K562 (cell line): ENCODE results near the gene MAPK13. TPM values are rescaled to one million over a fixed set of nuclear protein-coding genes. Genes with fewer than 3 reads are reported as not detected.
A peak's percentile ranks its signal among the peaks of the same experiment; 100 is the strongest.

Source experiments
- AFF1 ChIP-seq, 2 experiments: fragments of 450-650 bp; IDR thresholded peaks; 2 replicates each; pipeline ENCODE4 v1.6.1; 2018; ENCODE audit warnings: mild to moderate bottlenecking in 2 of 2, low read depth in 1 of 2; ENCODE audit not compliant: partially characterized antibody in 2 of 2
- CHD2 ChIP-seq: IDR thresholded peaks from 2 replicates; pipeline ENCODE4 v1.6.1; 2011; ENCODE audit warnings: low read depth, low read length
- CREBBP ChIP-seq: IDR thresholded peaks from one replicate; pipeline ENCODE4 v1.6.1; 2012; ENCODE audit warnings: low read depth, mild to moderate bottlenecking, control low read depth, inconsistent platforms, low read length
- E2F4 ChIP-seq: sonication (generic); formaldehyde crosslinking; IDR thresholded peaks from 2 replicates; pipeline ENCODE4 v1.8.0; 2022; ENCODE audit warnings: mild to moderate bottlenecking, low read depth, missing genetic modification reagents
- GABPB2 ChIP-seq: fragments of 250-450 bp; sonication (Bioruptor Pico); conservative IDR thresholded peaks from 2 replicates; pipeline ENCODE4 v1.5.1; 2021; ENCODE audit warnings: mild to moderate bottlenecking
- GATAD2B ChIP-seq: fragments of 450-650 bp; IDR thresholded peaks from 2 replicates; pipeline ENCODE4 v1.6.1; 2017; ENCODE audit warnings: mild to moderate bottlenecking, borderline replicate concordance
- HDGF ChIP-seq: fragments of 450-650 bp; IDR thresholded peaks from 2 replicates; pipeline ENCODE4 v1.6.1; 2016
- HIVEP1 ChIP-seq: fragments of 250-450 bp; sonication (Bioruptor Pico); IDR thresholded peaks from 2 replicates; pipeline ENCODE4 v1.4.0; 2020; ENCODE audit warnings: mild to moderate bottlenecking
- ILF3 ChIP-seq: fragments of 450-650 bp; IDR thresholded peaks from 2 replicates; pipeline ENCODE4 v1.6.1; 2018; ENCODE audit warnings: antibody characterized with exemption, mild to moderate bottlenecking, moderate library complexity, borderline replicate concordance
- KDM1A ChIP-seq, 2 experiments: fragments of 450-650 bp; IDR thresholded peaks; 2 replicates each; pipeline ENCODE4 v1.6.1; 2016; ENCODE audit warnings: mild to moderate bottlenecking in 2 of 2
- NFYB ChIP-seq: IDR thresholded peaks from 2 replicates; pipeline ENCODE4 v1.6.1; 2011; ENCODE audit warnings: mild to moderate bottlenecking, moderate library complexity; ENCODE audit not compliant: insufficient read length; ENCODE audit errors: extremely low read depth
- NR2C1 ChIP-seq, 2 experiments: fragments of 450-650 bp; IDR thresholded peaks; 2 replicates each; pipeline ENCODE4 v1.6.1; 2017; ENCODE audit warnings: mild to moderate bottlenecking in 2 of 2, antibody characterized with exemption in 1 of 2, inconsistent platforms in 1 of 2, missing compliant biosample characterization in 1 of 2, missing genetic modification characterization in 1 of 2
- RHOXF2B ChIP-seq: fragments of 250-450 bp; sonication (Bioruptor Pico); conservative IDR thresholded peaks from 2 replicates; pipeline ENCODE4 v1.5.1; 2021
- SAFB ChIP-seq: fragments of 200-400 bp; formaldehyde crosslinking; IDR thresholded peaks from 2 replicates; pipeline ENCODE4 v1.6.1; 2017; ENCODE audit warnings: low read depth, low read length, borderline replicate concordance
- TEAD1 ChIP-seq, 2 experiments: fragments of 450-650 bp in 1 of 2; sonication (generic) in 1 of 2; formaldehyde crosslinking; IDR thresholded peaks; 2 replicates each; pipeline versions ENCODE4 v1.4.0 to v1.8.0; 2020 to 2022; ENCODE audit warnings: mild to moderate bottlenecking in 2 of 2, missing genetic modification reagents in 1 of 2
- ZBTB2 ChIP-seq: fragments of 450-650 bp; IDR thresholded peaks from 2 replicates; pipeline ENCODE4 v1.6.1; 2016; ENCODE audit warnings: antibody characterized with exemption
- ZNF24 ChIP-seq: fragments of 450-650 bp; IDR thresholded peaks from 2 replicates; pipeline ENCODE4 v1.6.1; 2016
- ZNF263 ChIP-seq: sonication (generic); formaldehyde crosslinking; IDR thresholded peaks from 2 replicates; pipeline ENCODE4 v1.8.0; 2022; ENCODE audit warnings: mild to moderate bottlenecking, missing genetic modification reagents, borderline replicate concordance
- ZNF583 ChIP-seq: fragments of 250-450 bp; sonication (Bioruptor Pico); IDR thresholded peaks from 2 replicates; pipeline ENCODE4 v1.4.0; 2020
- polyA plus RNA-seq, 8 experiments: library from polyadenylated mRNA; depleted of rRNA in 4 of 8; stranded (reverse) in 5 of 8; unstranded in 3 of 8; fragments of >200 nt; fragmentation: Nextera tagmentation in 2 of 8; fragmentation: Illumina TruSeq in 1 of 8; extraction: Ambion mirVana in 2 of 8; extraction: Trizol in 1 of 8; gene quantifications; 2 replicates each; pipeline versions ENCODE4 v1.2.1 to v1.2.3, GENCODE V29; 2011 to 2014; ENCODE audit warnings: inconsistent platforms in 1 of 8, missing spikeins in 1 of 8
- total RNA-seq, 7 experiments: library from RNA; depleted of rRNA in 6 of 7; stranded (reverse); fragments of >200 nt in 6 of 7; fragmentation: Illumina TruSeq in 2 of 7; extraction: Trizol in 2 of 7; gene quantifications; 2 replicates each; pipeline versions ENCODE4 v1.2.1 to v1.2.3, GENCODE V29; 2011 to 2021; ENCODE audit warnings: low replicate concordance in 1 of 7
- TF ChIP-seq, protein P1 (sequence below): sonication (generic); formaldehyde crosslinking; IDR thresholded peaks from 2 replicates; pipeline ENCODE4 v1.8.0; 2022; ENCODE audit warnings: mild to moderate bottlenecking, missing genetic modification reagents
- TF ChIP-seq, protein P2 (sequence below), 2 experiments: fragments of 450-650 bp; IDR thresholded peaks; 2 replicates each; pipeline ENCODE4 v1.6.1; 2016

Gene MAPK13
- total and polyA plus RNA-seq, 9 of the 15 experiments (the other 6 are each of a cell fraction or from before 2014, with no cell fraction given) = 0.03 to 2.3 (median 0.48) TPM; not detected in 1

DNA sequence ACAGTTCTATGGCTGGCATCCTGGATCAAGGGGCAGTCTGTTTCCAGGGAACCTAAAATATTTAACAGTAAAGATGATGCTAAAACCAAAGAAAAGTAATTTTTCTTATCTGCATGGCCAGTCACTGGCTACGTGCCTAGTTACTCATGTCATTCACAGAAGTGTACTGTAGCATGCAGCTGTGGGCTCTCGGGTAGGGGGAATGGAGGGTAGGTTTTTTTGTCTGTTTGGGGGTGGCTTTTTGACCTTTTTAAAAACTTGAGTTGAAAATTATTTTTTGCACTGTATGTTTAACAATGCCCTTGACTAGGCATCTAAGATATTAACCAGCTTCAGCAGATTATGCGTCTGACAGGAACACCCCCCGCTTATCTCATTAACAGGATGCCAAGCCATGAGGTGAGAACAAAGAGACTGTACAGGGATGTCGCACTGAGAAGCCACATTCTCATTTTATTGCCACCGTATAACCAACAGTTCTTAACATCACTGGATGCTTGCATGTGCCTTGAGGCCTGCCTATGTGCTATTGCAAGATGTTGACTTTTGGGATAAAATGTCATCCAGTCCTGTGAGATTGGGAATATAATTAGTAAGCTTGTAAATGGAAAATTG lies 30.3 kb upstream of the MAPK13 start (continued):
- TF ChIP-seq KDM1A (IDR thresholded peaks at IDR 0.05) (no peak; a peak in 2 of 4 replicates), CHD2 (no peak), ZBTB2 (no peak), TEAD1 (CRISPR knock-in tag; IDR thresholded peaks at IDR 0.05) (no peak), AFF1 (IDR thresholded peaks at IDR 0.05; ENCODE audit: low read depth in 1 of 2, partially characterized antibody in 2 of 2) (peak in 1 of 2 experiments; percentile 10), E2F4 (no peak), RHOXF2B (CRISPR knock-in tag) (no peak), GABPB2 (no peak), NFYB (no peak), ZNF583 (CRISPR knock-in tag) (no peak), ZNF24 (no peak), SAFB (no peak), ZNF263 (CRISPR knock-in tag) (no peak), ILF3 (no peak), HIVEP1 (CRISPR knock-in tag) (no peak), CREBBP (no peak), GATAD2B (no peak), HDGF (no peak), NR2C1 (IDR thresholded peaks at IDR 0.05) (no peak), NR2C1 (tag; IDR thresholded peaks at IDR 0.05) (no peak)
- TF ChIP-seq, protein P1, sequence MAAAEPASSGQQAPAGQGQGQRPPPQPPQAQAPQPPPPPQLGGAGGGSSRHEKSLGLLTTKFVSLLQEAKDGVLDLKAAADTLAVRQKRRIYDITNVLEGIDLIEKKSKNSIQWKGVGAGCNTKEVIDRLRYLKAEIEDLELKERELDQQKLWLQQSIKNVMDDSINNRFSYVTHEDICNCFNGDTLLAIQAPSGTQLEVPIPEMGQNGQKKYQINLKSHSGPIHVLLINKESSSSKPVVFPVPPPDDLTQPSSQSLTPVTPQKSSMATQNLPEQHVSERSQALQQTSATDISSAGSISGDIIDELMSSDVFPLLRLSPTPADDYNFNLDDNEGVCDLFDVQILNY (CRISPR knock-in tag) = no peak
- TF ChIP-seq, protein P2, sequence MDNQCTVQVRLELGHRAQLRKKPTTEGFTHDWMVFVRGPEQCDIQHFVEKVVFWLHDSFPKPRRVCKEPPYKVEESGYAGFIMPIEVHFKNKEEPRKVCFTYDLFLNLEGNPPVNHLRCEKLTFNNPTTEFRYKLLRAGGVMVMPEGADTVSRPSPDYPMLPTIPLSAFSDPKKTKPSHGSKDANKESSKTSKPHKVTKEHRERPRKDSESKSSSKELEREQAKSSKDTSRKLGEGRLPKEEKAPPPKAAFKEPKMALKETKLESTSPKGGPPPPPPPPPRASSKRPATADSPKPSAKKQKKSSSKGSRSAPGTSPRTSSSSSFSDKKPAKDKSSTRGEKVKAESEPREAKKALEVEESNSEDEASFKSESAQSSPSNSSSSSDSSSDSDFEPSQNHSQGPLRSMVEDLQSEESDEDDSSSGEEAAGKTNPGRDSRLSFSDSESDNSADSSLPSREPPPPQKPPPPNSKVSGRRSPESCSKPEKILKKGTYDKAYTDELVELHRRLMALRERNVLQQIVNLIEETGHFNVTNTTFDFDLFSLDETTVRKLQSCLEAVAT (IDR thresholded peaks at IDR 0.05) = no peak
